WTC11 (cell line): Measurements from ENCODE around the gene LRRC4B.

Source experiments
- ATF1 ChIP-seq: sonication (generic); formaldehyde crosslinking; IDR thresholded peaks from 2 replicates; pipeline ENCODE4 v1.8.1; 2023; ENCODE audit warnings: mild to moderate bottlenecking, moderate library complexity, missing genetic modification reagents
- CDX4 ChIP-seq: fragments of 250-450 bp; sonication (Bioruptor Pico); IDR thresholded peaks from 2 replicates; pipeline ENCODE4 v1.9.0; 2021; ENCODE audit warnings: moderate library complexity, mild to moderate bottlenecking, inconsistent platforms, borderline replicate concordance
- HMGXB4 ChIP-seq: sonication (generic); formaldehyde crosslinking; IDR thresholded peaks from 2 replicates; pipeline ENCODE4 v1.8.1; 2023; ENCODE audit warnings: mild to moderate bottlenecking, moderate library complexity, missing genetic modification reagents
- IRF1 ChIP-seq: sonication (generic); formaldehyde crosslinking; IDR thresholded peaks from 2 replicates; pipeline ENCODE4 v1.8.0; 2023; ENCODE audit warnings: missing genetic modification reagents
- SMAD3 ChIP-seq: sonication (generic); formaldehyde crosslinking; IDR thresholded peaks from 2 replicates; pipeline ENCODE4 v1.8.0; 2022; ENCODE audit warnings: missing genetic modification reagents, mild to moderate bottlenecking, borderline replicate concordance
- TF ChIP-seq, protein P1 (sequence below): fragments of 200-600 bp; IDR thresholded peaks from 2 replicates; pipeline ENCODE4 v1.8.0; 2022; ENCODE audit warnings: antibody characterized with exemption
- TF ChIP-seq, protein P2 (sequence below): sonication (generic); formaldehyde crosslinking; IDR thresholded peaks from 2 replicates; pipeline ENCODE4 v1.8.0; 2022; ENCODE audit warnings: mild to moderate bottlenecking, missing genetic modification reagents

DNA sequence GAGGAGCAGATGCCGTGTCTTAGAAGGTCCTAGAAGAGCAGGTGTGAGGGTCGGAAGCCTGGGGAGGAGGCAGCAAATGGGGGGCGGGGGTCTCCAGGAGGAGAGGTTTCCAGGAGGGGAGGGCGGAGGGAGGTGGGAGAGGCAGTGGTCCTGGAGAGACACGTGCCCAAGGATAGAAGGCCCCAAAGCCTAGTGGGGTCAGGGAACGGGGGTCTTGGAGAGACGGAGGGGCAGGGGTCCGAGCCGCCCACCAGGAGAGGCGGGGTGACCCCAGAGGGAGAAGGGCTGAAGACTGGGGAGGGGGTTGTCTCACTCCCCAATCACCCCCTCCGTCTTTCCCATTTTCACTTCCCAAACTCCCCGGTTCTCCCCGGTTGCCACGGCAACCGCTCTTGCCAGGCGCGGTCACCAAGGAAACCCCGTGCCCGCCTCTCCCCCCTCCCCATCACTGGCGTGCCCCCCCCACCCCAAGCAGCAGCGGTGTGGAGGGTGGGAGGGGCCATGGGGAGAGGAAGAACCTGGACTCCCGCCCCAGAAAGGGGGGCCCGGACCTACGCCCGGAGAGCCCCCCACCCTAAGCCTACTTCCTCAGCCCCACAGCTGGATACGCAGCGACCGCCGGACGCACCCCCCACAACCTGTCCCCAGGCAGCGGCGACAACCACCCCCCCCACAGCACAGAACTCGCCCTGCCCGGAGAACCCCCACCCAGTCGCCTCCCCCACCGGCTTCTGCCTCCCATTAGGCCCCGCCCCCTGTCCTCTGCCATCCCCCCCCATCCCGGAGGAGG, 988 bp downstream of the LRRC4B start:
- TF ChIP-seq, protein P1, sequence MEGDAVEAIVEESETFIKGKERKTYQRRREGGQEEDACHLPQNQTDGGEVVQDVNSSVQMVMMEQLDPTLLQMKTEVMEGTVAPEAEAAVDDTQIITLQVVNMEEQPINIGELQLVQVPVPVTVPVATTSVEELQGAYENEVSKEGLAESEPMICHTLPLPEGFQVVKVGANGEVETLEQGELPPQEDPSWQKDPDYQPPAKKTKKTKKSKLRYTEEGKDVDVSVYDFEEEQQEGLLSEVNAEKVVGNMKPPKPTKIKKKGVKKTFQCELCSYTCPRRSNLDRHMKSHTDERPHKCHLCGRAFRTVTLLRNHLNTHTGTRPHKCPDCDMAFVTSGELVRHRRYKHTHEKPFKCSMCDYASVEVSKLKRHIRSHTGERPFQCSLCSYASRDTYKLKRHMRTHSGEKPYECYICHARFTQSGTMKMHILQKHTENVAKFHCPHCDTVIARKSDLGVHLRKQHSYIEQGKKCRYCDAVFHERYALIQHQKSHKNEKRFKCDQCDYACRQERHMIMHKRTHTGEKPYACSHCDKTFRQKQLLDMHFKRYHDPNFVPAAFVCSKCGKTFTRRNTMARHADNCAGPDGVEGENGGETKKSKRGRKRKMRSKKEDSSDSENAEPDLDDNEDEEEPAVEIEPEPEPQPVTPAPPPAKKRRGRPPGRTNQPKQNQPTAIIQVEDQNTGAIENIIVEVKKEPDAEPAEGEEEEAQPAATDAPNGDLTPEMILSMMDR: no peak
- TF ChIP-seq SMAD3 (CRISPR knock-in tag) (no peak), CDX4 (CRISPR knock-in tag) (no peak), ATF1 (no peak), IRF1 (no peak), HMGXB4 (no peak)
- TF ChIP-seq, protein P2, sequence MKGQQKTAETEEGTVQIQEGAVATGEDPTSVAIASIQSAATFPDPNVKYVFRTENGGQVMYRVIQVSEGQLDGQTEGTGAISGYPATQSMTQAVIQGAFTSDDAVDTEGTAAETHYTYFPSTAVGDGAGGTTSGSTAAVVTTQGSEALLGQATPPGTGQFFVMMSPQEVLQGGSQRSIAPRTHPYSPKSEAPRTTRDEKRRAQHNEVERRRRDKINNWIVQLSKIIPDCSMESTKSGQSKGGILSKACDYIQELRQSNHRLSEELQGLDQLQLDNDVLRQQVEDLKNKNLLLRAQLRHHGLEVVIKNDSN (CRISPR knock-in tag): no peak
